ENCODE measurements around the gene N4BP2L2.

- no peak for TF ChIP-seq SUZ12 (IDR thresholded peaks at IDR 0.05; ENCODE audit: extremely low read depth, insufficient read depth, insufficient read length)
- no peak for TF ChIP-seq ZNF274 (IDR thresholded peaks at IDR 0.05; ENCODE audit: low read depth, low read length)
- TF ChIP-seq YY1 (IDR thresholded peaks at IDR 0.05; ENCODE audit: insufficient read depth, insufficient read length): no peak
Measured at GRCh38 chr13:32535748-32536147, 2.8 kb downstream of the N4BP2L2 start.
